ENCODE data around the gene IRX2.

DNA sequence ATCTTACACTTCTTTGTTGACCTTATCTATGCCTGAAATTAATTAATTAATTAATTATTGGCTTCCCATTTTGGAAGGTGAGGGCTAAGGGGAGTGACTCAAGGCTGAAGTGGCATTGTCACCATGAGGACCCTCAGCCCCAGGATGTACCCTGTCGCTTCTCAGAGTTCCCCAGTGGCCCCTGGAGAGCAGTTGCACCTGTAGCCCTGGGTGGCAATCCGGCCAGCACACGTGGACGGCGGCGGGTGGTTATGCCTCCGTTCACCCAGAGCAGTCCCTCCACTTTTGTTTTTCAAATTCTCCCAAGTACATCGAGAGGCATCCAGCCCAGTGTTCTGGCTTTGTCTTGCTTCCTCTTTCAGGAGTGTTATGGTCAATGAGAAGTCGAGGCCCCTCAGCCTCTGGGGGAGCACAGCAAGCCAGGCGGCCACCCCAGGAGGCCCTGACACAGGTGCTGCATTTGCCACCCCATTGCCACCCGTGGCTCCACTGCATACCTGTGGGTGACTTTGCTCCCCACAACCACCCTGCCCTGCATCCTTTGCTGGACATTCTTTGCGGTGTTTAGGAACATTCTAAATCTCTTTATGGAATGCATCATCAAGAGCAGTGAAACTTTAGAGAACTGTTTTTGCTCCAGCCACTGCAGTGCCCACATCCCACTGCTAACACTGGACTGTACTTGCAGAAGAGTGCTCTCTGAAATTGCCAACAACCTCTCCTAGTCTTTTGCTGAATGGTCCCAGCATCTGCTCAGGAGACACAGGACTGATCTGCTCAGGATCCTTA is 11.5 kb upstream of the IRX2 start:
- TF ChIP-seq YY1 (IDR thresholded peaks at IDR 0.05; ENCODE audit: insufficient read depth, insufficient read length), result no peak
- no peak for TF ChIP-seq SUZ12 (IDR thresholded peaks at IDR 0.05; ENCODE audit: extremely low read depth, insufficient read depth, insufficient read length)
